Gastrocnemius medialis (tissue), 4 donors: ENCODE measurements around the gene PTCD1. TPM values are rescaled to one million over a fixed set of nuclear protein-coding genes. Genes with fewer than 3 reads are reported as not detected.
A peak's percentile ranks its signal among the peaks of the same experiment; 100 is the strongest.

ENCODE experiments used
- ATAC-seq, 2 donors: fragments of 150-250 bp; one replicate each; pipeline ENCODE4 v1.9.1; 2016
- DNase-seq, 2 donors: peaks; one replicate each; pipeline ENCODE4 v3.0.0-alpha.2; 2019
- H3K27ac ChIP-seq, 4 donors: fragments of 200-600 bp; sonication (generic); 1 replicate in 1 of 4; 2 replicates in 3 of 4; pipeline ENCODE4 v1.5.1; 2016 to 2018; ENCODE audit warnings: mild to moderate bottlenecking in 2 of 4, moderate library complexity in 1 of 4
- H3K27me3 ChIP-seq, 3 donors: fragments of 200-600 bp; sonication (generic) in 2 of 3; 1 replicate in 1 of 3; 2 replicates in 2 of 3; pipeline versions ENCODE4 v1.5.1 to v1.6.0; 2016 to 2019; ENCODE audit warnings: mild to moderate bottlenecking in 1 of 3, moderate library complexity in 1 of 3
- H3K36me3 ChIP-seq, 2 donors: fragments of 200-600 bp; sonication (generic) in 1 of 2; one replicate each; pipeline ENCODE4 v1.5.1; 2017 to 2018
- H3K4me1 ChIP-seq, 2 donors: fragments of 200-600 bp; sonication (generic) in 1 of 2; one replicate each; pipeline ENCODE4 v1.5.1; 2016 to 2017; ENCODE audit warnings: mild to moderate bottlenecking in 2 of 2
- H3K4me3 ChIP-seq, 4 donors: fragments of 200-600 bp; sonication (generic) in 3 of 4; 1 replicate in 1 of 4; 2 replicates in 3 of 4; pipeline ENCODE4 v1.5.1; 2016 to 2019; ENCODE audit warnings: mild to moderate bottlenecking in 2 of 4
- H3K9me3 ChIP-seq, 3 donors: fragments of 200-600 bp; sonication (generic) in 2 of 3; 1 replicate in 1 of 3; 2 replicates in 2 of 3; pipeline ENCODE4 v1.5.1; 2016 to 2019
- CTCF ChIP-seq, 5 experiments: fragments of 450-650 bp in 3 of 5; fragments of 200-600 bp in 2 of 5; sonication (generic) in 2 of 5; IDR thresholded peaks in 4 of 5; conservative IDR thresholded peaks in 1 of 5; 1 replicate in 4 of 5; 2 replicates in 1 of 5; pipeline ENCODE4 v1.5.1; 2016 to 2019; ENCODE audit warnings: antibody characterized with exemption in 5 of 5, mild to moderate bottlenecking in 3 of 5, moderate library complexity in 3 of 5
- POLR2A ChIP-seq, 2 donors: fragments of 450-650 bp; IDR thresholded peaks; one replicate each; pipeline ENCODE4 v1.6.1; 2017; ENCODE audit warnings: antibody characterized with exemption in 2 of 2, mild to moderate bottlenecking in 2 of 2, moderate library complexity in 2 of 2
- in situ Hi-C, 4 donors: fragments of 200-750 bp; cut with MboI; loops; one replicate each; pipeline versions ENCODE4 v1.15.0 to v1.8.0; 2017; ENCODE audit warnings: low sequenced_read_pairs in 4 of 4
- intact Hi-C: fragments of 100-400 bp; cut with DNase I; formaldehyde crosslinking; loops from one replicate; pipeline ENCODE4 v1.15.1; 2023; ENCODE audit warnings: low total_unique reads
- total RNA-seq, 4 donors: library from RNA; depleted of rRNA; stranded (reverse); fragments of >200 nt; gene quantifications; one replicate each; pipeline versions ENCODE4 v1.1.0 to v1.2.3, GENCODE V29; 2016

PTCD1 gene
- total RNA-seq, 4 donors from 2014 or later, result 7.8 to 14.1 (median 10.9) TPM

DNA sequence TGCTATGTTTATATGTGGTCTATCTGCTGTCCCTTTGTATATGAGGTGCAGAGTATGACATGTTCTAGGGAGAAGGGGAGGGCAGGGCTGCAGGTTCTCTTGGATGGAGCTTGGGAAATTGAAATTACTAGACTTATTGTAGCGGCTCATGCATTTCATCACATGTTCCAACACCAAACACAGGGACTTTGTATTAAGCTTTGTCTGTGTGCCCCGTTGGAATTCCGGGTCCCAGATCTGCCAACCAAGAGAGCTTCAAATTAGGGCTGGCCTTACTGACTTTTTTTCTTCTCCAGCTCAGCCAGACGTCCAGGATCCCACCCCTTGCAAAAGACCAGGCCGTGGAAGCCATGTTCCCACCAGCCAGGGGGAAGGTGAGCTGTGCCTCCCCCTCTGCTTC lies 37.5 kb upstream of the PTCD1 start:
- no peaks in the 10 kb centered on the region for H3K9me3 ChIP-seq
- no peaks in the 10 kb centered on the region for H3K36me3 ChIP-seq
- ATAC-seq, result no peak
- peaks cover 9 to 12% of the 10 kb centered on the region in 2 donors for H3K4me1 ChIP-seq
- intact Hi-C loops (no loop called here), in situ Hi-C loops (no loop called here)
- H3K27ac ChIP-seq, result no peak overlapping the region
- no peaks in the 10 kb centered on the region for H3K27me3 ChIP-seq
- TF ChIP-seq CTCF (IDR thresholded peaks at IDR 0.05 in 4 of 5, conservative IDR thresholded peaks at IDR 0.05 in 1 of 5) (no peak), POLR2A (IDR thresholded peaks at IDR 0.05) (no peak)
- no peak overlapping the region for H3K4me3 ChIP-seq
- DNase-seq, result no peak

GRCh38 chr7:99473315-99473596 lies 34.7 kb upstream of the PTCD1 start:
- Histone ChIP-seq H3K27me3 (no peaks in the 10 kb centered on the region), H3K9me3 (no peaks in the 10 kb centered on the region), H3K4me1 (peaks cover 9 to 14% of the 10 kb centered on the region in 2 donors), H3K36me3 (no peaks in the 10 kb centered on the region), H3K4me3 (peak overlapping the region; percentile 70 to 90 (median 88)), H3K27ac (peak overlapping the region; percentile 80 to 95 (median 89))
- ATAC-seq, result no peak
- in situ Hi-C loops (no loop called here), intact Hi-C loops (no loop called here)
- DNase-seq, result no peak
- TF ChIP-seq CTCF (IDR thresholded peaks at IDR 0.05 in 4 of 5, conservative IDR thresholded peaks at IDR 0.05 in 1 of 5) (no peak), POLR2A (IDR thresholded peaks at IDR 0.05) (no peak)

- intact Hi-C loops, result loop anchor here (1.0 kb wide), 2 partner anchors 32 to 144 kb away; partner anchors contain the start of genes ZKSCAN5 and ZSCAN25
- no peaks in the 10 kb centered on the region for H3K27me3 ChIP-seq
- in situ Hi-C loops, result no loop called here
Measured at GRCh38 chr7:99472561-99473314, 34.1 kb upstream of the PTCD1 start, which contains the start of gene ZNF789. TSS of gene ZNF789 (plus strand) at chr7:99472890. CDS start at chr7:99476457, 3,567 bp downstream.

DNA sequence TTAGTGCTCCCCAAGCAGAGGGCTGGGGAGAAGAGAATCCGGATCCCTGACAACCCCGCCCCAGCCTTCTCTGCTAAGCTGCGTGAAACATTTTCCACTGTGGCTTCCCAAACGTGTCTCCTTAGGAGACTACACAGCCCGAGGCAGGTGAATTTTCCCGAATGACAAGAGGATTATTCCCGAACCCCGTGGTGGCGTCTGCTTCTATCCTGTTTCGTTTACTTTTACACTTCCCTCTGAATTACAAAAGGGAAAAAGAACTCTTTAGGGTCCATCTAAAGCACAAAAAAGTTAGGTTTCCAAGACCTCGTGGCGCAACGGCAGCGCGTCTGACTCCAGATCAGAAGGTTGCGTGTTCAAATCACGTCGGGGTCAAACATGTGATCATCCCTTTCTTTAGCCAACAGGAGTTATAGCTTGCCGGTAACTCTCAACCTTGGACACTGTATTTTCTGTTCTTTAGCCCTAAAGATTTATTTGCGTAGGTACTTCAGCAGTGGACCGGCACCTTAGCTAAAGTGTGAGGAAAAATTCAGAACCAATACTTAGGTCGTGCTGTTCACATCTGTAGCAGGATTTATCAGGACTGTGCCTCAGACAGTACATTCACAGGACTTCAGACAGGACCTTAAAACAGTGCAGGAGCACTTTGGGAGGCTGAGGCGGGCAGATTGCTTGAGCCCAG lies 30.9 kb upstream of the PTCD1 start:
- in situ Hi-C loops, result no loop called here
- peaks cover 20 to 22% of the 10 kb centered on the region in 2 donors for H3K4me1 ChIP-seq
- H3K4me3 ChIP-seq, result peak overlapping the region; percentile 29 to 48 (median 36)

More at GRCh38 chr7:99472561-99473314, 34.1 kb upstream of the PTCD1 start, which contains the start of gene ZNF789:
- TF ChIP-seq CTCF (IDR thresholded peaks at IDR 0.05 in 4 of 5, conservative IDR thresholded peaks at IDR 0.05 in 1 of 5) (peak in 1 of 5 experiments; percentile 11), POLR2A (IDR thresholded peaks at IDR 0.05) (peak; percentile 33 to 55)
- H3K4me1 ChIP-seq, result peaks cover 9 to 14% of the 10 kb centered on the region in 2 donors
- no peaks in the 10 kb centered on the region for H3K9me3 ChIP-seq
- DNase-seq, result peak; percentile 96 to 97
- H3K27ac ChIP-seq, result peak within 1 kb of the TSS; percentile 80 to 95 (median 89)
- H3K4me3 ChIP-seq, result peak within 1 kb of the TSS; percentile 70 to 90 (median 88)
- peak; percentile 92 to 94 for ATAC-seq
- no peaks in the 10 kb centered on the region for H3K36me3 ChIP-seq

More for the DNA sequence above, 30.9 kb upstream of the PTCD1 start:
- H3K9me3 ChIP-seq, result no peaks in the 10 kb centered on the region
- no peaks in the 10 kb centered on the region for H3K36me3 ChIP-seq
- ATAC-seq (no peak), DNase-seq (no peak)
- H3K27me3 ChIP-seq, result no peaks in the 10 kb centered on the region
- TF ChIP-seq CTCF (IDR thresholded peaks at IDR 0.05 in 4 of 5, conservative IDR thresholded peaks at IDR 0.05 in 1 of 5), result no peak
- no peak for TF ChIP-seq POLR2A (IDR thresholded peaks at IDR 0.05)
- intact Hi-C loops, result no loop called here
- H3K27ac ChIP-seq, result peak overlapping the region; percentile 45 to 95 (median 89)
